ENCODE results near the gene LPAR3.

The LPAR3 gene

GRCh38 chr1:84857906-84858305 lies 35.1 kb downstream of the LPAR3 start:
- DNase-seq (ENCODE audit: low read depth, low spot score): no peak

GRCh38 chr1:84856726-84857270 lies 36.2 kb downstream of the LPAR3 start:
- DNase-seq (ENCODE audit: low read depth, low spot score): no peak

GRCh38 chr1:84855691-84856630 lies 37.0 kb downstream of the LPAR3 start:
- no peak for DNase-seq (ENCODE audit: low read depth, low spot score)

- DNase-seq (ENCODE audit: low read depth, low spot score): no peak
These were observed 37.8 kb downstream of the LPAR3 start for GRCh38 chr1:84855168-84855567.

- peak; percentile 10 for DNase-seq (ENCODE audit: low read depth, low spot score)
These were observed 39.0 kb downstream of the LPAR3 start for GRCh38 chr1:84853741-84854721.

GRCh38 chr1:84851839-84852238 lies 41.2 kb downstream of the LPAR3 start:
- no peak for DNase-seq (ENCODE audit: low read depth, low spot score)

- DNase-seq (ENCODE audit: low read depth, low spot score): no peak
These were observed 43.5 kb downstream of the LPAR3 start for GRCh38 chr1:84849357-84849975.

GRCh38 chr1:84847253-84848250 lies 45.5 kb downstream of the LPAR3 start:
- DNase-seq (ENCODE audit: low read depth, low spot score): no peak

GRCh38 chr1:84846387-84846786 lies 46.6 kb downstream of the LPAR3 start:
- DNase-seq (ENCODE audit: low read depth, low spot score): no peak

GRCh38 chr1:84845357-84845756 lies 47.6 kb downstream of the LPAR3 start:
- no peak for DNase-seq (ENCODE audit: low read depth, low spot score)

GRCh38 chr1:84844094-84844493 lies 48.9 kb downstream of the LPAR3 start:
- no peak for DNase-seq (ENCODE audit: low read depth, low spot score)

- no peak for DNase-seq (ENCODE audit: low read depth, low spot score)
These were observed 50.2 kb downstream of the LPAR3 start for GRCh38 chr1:84842748-84843231.

- no peak for DNase-seq (ENCODE audit: low read depth, low spot score)
These were observed 51.0 kb downstream of the LPAR3 start for GRCh38 chr1:84841971-84842370.

GRCh38 chr1:84840346-84840745 lies 52.7 kb downstream of the LPAR3 start:
- no peak for DNase-seq (ENCODE audit: low read depth, low spot score)

- no peak for DNase-seq (ENCODE audit: low read depth, low spot score)
These were observed 53.5 kb downstream of the LPAR3 start for GRCh38 chr1:84839544-84839943.

GRCh38 chr1:84836145-84836544 lies 56.9 kb downstream of the LPAR3 start:
- DNase-seq (ENCODE audit: low read depth, low spot score): no peak

- no peak for DNase-seq (ENCODE audit: low read depth, low spot score)
These were observed 57.8 kb downstream of the LPAR3 start for GRCh38 chr1:84835169-84835568.

GRCh38 chr1:84834419-84835064 lies 58.5 kb downstream of the LPAR3 start:
- no peak for DNase-seq (ENCODE audit: low read depth, low spot score)

- no peak for DNase-seq (ENCODE audit: low read depth, low spot score)
These were observed 59.8 kb downstream of the LPAR3 start for GRCh38 chr1:84833194-84833593.

GRCh38 chr1:84830136-84830535 lies 62.9 kb downstream of the LPAR3 start:
- no peak for DNase-seq (ENCODE audit: low read depth, low spot score)

Measured in activated CD4-positive, CD25-positive, alpha-beta regulatory T cell treated with anti-CD3 and anti-CD28 coated beads, Interleukin-2, amount 50 U/mL, for 16 hours (primary cell).